GM18508 (cell line): ENCODE measurements around the gene CCDC107.
"Not testable (repeated sequence)": the region's sequence is repeated elsewhere in the genome, so short reads cannot be mapped to it uniquely, and the experiment has no call there.

Experiments
- ATAC-seq: cut with Tn5 transposase; IDR thresholded peaks from one replicate; pipeline ENCODE4 v1.9.1; 2021; ENCODE audit warnings: moderate number of reproducible peaks; ENCODE audit not compliant: insufficient read depth, unreplicated experiment

Gene CCDC107

GRCh38 chr9:35637427-35637955, 20.6 kb upstream of the CCDC107 start:
- not testable (repeated sequence) for ATAC-seq

GRCh38 chr9:35638751-35639150, 19.3 kb upstream of the CCDC107 start:
- ATAC-seq = not testable (repeated sequence)

GRCh38 chr9:35639225-35639624, 18.9 kb upstream of the CCDC107 start:
- ATAC-seq = not testable (repeated sequence)

GRCh38 chr9:35639631-35640030, 18.5 kb upstream of the CCDC107 start:
- no peak for ATAC-seq

GRCh38 chr9:35640431-35640830, 17.7 kb upstream of the CCDC107 start:
- ATAC-seq = not testable (repeated sequence)

- not testable (repeated sequence) for ATAC-seq
These were observed 16.6 kb upstream of the CCDC107 start for GRCh38 chr9:35641478-35641877.

GRCh38 chr9:35643046-35643445, 15.0 kb upstream of the CCDC107 start:
- no peak for ATAC-seq

- ATAC-seq = not testable (repeated sequence)
These were observed 12.4 kb upstream of the CCDC107 start for GRCh38 chr9:35645736-35646135.

- ATAC-seq = no peak
These were observed 11.9 kb upstream of the CCDC107 start for GRCh38 chr9:35646153-35646532.

GRCh38 chr9:35646533-35647265, 11.4 kb upstream of the CCDC107 start:
- ATAC-seq = peak; percentile 72

GRCh38 chr9:35649431-35650340, 8.4 kb upstream of the CCDC107 start:
- ATAC-seq = no peak

GRCh38 chr9:35650341-35651158, 7.5 kb upstream of the CCDC107 start, which contains the start of gene SIT1:
Gene SIT1 (minus strand): TSS chr9:35650931. CDS start chr9:35650853, 78 bp downstream.
- ATAC-seq = no peak

GRCh38 chr9:35651956-35652828, 5.9 kb upstream of the CCDC107 start:
- no peak for ATAC-seq

GRCh38 chr9:35652829-35653209, 5.3 kb upstream of the CCDC107 start:
- no peak for ATAC-seq

GRCh38 chr9:35653611-35654010, 4.5 kb upstream of the CCDC107 start:
- ATAC-seq = no peak

GRCh38 chr9:35656348-35656747, 1.7 kb upstream of the CCDC107 start:
- ATAC-seq = no peak

- ATAC-seq = no peak
These were observed 1.1 kb upstream of the CCDC107 start for GRCh38 chr9:35656831-35657545.

GRCh38 chr9:35657546-35658136, 451 bp upstream of the CCDC107 start, which contains the start of gene RMRP:
Gene RMRP (minus strand): TSS chr9:35658019.
- ATAC-seq = peak; percentile 65
